Epithelial cell of umbilical artery (primary cell): ENCODE data around the gene MPLKIP. TPM values are rescaled to one million over a fixed set of nuclear protein-coding genes. Genes with fewer than 3 reads are reported as not detected.

Experiments used
- total RNA-seq: library from RNA; depleted of rRNA; stranded (reverse); fragments of >200 nt; gene quantifications from 2 replicates; pipeline ENCODE4 v1.2.3, GENCODE V29; 2014

Gene MPLKIP
- 20.8 and 33.1 TPM in 2 replicates for total RNA-seq

DNA sequence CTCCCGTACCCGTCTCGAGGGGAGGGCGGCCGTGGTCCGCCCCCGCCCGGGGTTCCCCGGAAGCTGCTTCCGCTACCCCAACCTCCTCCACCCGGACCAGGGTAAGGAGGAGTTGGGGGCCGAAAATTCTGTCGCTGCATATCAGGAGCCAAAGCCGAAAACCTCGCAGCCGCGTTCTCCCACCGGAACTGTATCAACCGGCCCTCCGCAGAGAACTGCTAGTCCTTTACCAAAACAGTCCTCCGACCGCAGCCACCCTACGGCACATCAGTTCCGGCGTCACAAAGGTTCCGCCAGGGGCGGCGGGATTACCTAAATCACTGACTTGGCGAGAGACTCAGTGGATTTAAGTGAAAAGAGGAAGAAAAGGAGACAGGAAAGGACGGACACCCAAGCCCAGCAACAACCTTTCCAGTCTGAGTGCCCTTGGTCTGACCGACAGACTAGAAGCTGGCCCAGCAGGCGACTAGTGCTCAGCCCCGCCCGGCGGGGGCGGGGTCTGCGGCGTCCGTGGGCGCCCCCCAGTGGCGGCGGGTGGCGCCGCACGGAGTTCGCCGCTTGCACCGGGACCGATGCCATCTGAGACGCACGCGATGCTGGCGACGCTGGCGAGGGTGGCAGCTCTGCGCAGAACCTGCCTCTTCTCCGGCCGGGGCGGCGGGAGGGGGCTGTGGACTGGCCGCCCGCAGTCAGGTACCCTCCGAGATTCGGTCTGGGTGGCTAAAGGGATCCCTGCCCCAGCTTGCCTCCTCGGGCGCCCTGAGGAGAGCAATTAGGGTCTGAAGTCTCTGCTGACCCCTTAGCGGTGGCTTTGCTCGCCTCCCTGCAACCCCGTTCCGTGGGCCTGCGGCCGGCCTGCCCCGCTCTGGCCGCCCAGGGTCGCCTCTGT is at the start of gene MPLKIP, which contains the start of gene SUGCT:
MPLKIP (minus strand) TSS at position 195 of the 889 bp plus-strand sequence; CDS start at position 140, 55 bp downstream.
SUGCT (plus strand) TSS at position 578 of the 889 bp plus-strand sequence.

Other genes with a start within 250 kb of the MPLKIP start
- 42.2 and 59.3 TPM in 2 replicates for gene CDK13, start 184.4 kb downstream of the MPLKIP start, total RNA-seq
- 1.2 and 2.3 TPM in 2 replicates for gene SUGCT, start 383 bp upstream of the MPLKIP start, total RNA-seq